GM21825 (cell line): ENCODE results near the gene TBC1D19.

Experiments
- ATAC-seq: cut with Tn5 transposase; IDR thresholded peaks from one replicate; pipeline ENCODE4 v1.9.1; 2021; ENCODE audit warnings: mild to moderate bottlenecking, moderate library complexity; ENCODE audit not compliant: unreplicated experiment

TBC1D19 gene

DNA sequence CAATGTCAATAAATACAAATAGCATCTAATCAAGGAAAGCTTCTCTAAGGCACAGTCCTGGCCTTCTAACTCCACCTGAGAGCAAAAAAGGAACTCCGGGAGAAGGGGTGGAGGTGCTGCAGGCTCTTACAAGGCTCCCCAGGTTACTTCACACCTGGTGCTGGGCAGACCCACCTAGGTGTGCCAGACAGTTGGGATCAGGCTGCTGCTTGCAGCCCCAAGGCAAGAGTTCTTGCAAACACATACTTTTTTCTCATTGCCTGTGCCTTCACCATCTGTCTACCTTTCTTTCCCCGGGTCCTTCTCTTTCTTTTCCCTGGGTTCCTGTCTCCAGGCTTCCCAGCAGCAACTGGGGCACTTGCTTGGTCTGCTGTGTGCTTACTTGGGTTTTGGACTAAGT lies 195.3 kb downstream of the TBC1D19 start:
- ATAC-seq = no peak

DNA sequence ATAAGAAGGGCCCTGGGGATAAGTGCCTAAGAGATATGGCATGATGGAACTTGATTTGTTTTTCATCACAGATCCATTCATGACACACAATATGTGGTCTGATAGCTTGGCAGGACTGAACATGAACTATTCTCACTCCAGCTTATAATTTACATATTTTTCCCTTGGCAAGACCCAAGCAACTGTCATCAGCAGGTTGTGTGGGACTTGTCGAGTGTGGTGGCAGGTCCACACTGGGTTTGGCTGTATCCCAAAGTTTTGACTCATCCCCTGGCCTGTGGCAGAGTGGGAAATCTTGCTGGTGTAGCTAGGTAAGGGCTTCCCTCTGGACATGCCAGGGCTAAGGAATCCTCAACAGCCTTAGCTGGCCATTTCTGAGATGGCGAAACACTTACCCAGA lies 195.8 kb downstream of the TBC1D19 start:
- no peak for ATAC-seq

DNA sequence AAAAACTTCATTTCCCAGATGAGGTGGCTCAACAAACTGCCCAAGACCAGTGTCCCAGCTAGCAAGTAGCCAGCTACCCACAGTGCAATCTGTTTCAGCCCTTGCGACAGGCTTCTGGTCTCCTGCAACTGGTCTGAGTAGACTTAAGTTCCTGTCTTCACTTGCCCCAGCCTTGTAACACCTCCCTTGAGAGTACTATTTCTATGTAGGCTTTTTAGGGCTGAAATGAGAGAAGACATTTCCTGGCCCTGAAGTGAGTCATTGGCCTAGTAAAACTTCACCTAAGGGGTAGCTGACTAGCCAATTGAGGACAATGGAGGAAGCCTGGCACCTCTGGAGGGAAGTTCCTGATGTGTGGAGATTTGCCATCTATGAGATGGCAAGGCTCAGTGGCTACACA lies 196.7 kb downstream of the TBC1D19 start:
- peak; percentile 91 for ATAC-seq

DNA sequence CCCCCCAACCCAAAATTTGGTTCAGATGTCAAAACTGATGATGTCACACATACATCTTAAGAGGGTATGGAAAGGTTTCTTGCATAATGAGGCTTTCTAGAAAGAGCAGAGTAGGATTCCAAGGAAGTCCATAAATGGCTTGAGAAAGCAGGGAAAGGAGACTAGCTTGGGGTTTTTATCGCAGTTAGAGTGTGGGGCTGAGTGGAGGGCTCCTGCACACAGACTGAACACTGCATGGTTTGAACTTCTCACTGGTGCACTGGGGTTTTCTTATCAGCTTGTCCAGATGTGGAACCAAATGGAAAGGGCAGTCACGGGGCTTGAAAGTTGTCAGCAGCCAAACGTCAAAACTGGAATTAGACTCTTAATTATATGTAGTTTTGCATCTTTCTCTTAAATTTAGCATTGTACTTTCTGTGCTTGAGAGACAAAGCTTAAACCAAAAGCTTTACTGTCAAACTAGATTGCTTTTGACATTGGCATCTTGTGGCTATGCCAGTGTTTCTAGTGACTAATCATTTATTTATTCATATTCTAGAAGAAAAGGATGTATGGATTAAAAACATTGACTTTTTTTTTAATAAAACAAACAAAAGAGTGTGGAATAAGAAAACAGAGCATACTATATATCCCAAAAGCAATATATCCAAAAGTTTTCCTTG lies 198.4 kb downstream of the TBC1D19 start:
- ATAC-seq = no peak

DNA sequence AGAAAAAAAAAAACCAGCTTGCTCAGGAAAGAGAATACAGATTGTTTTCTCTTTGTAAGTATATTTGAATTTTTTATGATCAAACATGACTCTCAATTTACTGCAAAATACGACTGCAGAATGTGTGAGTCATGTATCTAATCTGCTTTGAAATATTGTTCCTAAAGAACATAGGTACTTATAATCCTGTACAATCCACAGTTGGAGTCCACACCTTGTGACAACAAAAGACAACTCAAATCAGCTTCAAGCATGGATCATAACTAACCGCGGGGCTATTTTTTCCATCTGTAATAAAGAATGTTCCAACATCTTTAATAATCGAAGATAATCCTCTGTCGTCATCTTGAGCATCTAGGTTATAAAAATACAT lies 198.9 kb downstream of the TBC1D19 start:
- no peak for ATAC-seq

DNA sequence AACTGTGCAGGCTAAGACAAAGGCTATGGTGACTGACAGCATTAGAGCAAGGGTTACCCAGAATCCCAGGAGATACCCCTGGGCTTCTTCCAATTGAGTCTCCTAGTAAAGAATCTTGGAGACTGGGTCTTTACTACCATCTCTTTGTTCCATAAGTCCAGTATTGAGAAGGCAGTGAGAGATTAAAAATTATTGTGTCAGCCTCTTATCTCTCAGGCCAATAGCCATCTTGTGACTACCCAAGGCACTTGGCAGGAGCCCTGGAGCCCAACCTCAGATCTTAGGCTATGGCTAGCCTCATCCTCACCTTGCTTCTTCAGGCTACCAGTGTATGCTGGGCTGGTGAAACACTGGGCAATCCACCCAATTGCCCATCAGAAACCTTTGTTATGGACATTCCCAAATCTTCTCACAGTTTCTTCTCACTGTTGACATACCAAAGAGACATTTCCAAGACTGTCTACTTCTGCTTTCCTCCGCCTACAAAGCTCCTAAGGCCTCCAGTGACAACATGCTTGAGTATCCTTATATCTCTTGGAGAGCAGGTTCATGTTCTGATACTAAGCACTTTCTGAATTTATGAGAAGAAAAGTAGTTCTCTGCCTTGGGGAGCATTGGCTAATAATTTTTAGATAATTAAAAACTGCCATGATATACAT lies 200.5 kb downstream of the TBC1D19 start:
- ATAC-seq = no peak

DNA sequence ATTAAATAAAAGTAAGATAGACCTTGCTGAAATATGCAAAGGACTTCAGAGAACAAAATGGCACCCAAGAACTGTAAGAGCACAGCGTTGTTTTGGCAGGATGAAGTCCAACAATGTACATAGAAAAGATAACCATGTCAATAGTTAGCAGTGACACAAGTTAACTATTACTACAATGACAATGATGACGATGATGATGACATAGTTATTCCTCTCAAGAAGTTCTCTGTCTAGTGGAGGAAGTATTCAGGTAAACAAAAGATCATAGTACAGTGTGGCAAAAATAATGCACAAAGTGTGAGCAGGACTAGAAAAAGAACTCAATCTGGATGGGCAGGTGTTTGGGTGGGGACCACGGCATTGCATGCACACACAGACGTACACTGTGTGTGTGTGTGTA lies 201.4 kb downstream of the TBC1D19 start:
- no peak for ATAC-seq

DNA sequence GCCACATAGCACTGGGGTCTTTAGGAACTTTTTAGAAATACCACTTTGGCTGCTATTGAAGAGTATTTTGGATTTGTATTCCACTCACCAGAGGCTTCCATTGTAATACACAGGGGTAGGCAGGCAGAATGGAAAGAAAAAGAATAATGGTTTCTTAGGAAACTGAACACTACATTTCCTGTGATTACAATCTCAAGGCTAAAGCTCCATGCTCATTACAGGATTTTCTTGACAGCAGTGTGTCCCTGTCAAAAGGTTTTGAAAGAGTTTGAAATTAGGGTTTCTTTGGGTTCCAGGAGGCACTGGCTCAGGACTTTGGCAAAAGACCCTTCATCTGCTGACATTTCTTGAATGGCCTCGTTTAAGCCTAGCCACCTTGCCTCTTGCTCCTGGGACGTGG lies 201.9 kb downstream of the TBC1D19 start:
- no peak for ATAC-seq

DNA sequence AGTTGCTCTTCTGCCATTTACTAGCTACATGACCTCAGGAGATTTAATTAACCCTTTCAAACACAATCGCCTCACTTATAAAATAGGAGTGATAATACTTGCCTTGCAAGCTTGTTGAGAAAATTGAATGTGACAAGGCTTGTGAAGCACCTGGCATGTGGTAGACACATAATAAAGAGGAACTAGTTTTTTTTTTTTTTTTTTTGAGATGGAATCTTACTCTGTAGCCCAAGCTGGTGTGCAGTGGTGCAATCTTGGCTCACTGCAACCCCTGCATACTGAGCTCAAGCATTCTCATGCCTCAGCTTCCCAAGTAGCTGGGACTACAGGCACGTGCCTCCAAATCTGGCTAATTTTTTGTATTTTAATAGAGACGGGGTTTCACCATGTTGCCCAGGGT lies 203.0 kb downstream of the TBC1D19 start:
- ATAC-seq = no peak

DNA sequence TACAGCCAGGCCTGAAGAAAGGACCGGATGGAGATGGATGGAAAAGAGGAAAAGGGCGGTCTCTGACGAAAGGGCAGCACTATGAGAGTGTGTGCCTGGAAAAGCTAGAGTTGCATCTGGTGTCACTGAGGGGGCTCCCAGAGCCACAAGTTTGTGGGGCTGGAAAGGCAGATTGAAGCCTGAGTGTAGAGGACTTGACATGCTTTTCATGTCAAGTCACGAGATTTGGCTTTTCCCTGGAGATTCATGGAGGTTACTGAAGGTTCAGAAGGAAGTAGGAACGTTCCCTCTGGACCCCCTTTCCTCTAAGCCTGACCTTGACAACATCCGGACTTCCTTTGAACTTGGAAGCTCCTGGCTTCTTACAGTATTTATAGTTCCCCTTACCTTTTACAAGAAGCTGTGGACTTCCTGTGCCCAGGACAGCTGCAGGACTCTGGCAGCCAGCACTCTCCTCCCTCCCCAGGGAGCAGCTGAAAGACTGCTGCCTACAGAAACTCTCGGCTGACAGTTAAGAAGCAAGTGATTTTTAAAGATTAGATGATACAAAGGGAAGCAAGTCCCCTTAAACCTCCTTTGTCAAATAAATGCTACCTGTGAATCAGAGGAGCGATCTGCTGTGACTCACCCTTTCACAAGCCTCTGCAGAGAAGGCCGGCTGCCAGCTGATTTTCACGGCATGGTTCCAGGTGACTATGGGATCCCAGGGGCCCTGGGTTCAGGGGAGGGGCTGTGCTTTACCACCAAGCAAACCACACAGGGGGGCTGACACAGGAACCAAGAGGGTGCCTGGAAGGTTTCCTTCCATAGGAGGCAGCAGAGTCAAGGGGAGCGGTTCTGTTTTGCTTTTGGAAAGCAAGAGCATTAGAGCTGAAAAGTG lies 203.8 kb downstream of the TBC1D19 start:
- peak; percentile 49 for ATAC-seq

DNA sequence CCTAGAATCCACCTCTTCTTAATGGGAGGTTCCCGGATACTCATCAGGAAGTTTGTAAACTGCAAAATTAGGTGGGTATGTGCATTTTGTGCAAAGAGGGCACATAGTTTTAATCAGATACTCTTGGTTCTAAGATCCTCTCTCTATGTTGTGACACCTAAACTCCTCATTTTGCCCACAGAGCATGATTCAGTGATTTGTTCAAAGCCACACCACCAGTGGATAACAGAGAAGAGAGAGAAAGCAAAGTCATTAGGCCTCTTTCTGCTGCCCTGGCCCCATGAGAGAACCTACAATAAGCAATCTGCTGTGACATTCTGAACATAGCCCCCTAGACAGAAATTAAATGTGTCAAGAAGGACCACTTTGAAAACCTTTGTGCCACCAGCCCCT lies 204.5 kb downstream of the TBC1D19 start:
- no peak for ATAC-seq

DNA sequence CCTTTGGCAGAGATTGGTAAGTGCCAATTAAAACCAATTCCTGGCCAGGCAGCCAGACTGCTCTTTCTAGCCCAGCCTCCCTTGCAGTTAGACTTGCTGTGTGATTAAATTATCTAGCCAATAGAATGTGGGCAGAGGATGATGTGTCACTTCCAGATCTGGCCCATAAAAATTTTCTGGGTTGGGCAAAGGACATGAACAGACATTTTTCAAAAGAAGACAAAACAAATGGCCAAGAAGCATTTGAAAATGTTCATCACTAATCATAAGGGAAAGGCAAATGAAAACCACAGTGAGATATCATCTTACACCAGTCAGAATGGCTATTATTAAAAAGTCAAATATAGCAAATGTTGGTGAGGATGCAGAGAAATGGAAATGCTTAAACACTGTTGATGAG lies 205.3 kb downstream of the TBC1D19 start:
- no peak for ATAC-seq

DNA sequence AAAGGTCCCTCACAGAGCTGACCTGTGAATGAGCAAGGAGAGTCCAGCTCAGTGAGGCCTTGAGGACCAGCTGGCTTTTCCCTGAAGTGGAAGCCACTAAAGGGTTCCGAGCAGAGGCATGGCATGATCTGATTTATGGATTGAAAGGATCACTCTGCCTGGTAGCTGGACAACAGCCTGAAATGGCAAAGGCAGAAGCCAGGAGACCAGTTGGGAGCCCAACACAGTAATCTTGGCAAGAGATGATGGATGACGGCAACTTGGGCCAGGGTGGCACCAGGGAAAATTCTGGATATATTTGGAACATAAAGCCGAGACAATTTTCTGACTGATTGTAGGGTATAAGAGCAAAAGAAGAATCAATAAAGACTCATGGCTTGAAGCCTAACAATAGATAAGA lies 207.5 kb downstream of the TBC1D19 start:
- ATAC-seq = no peak

DNA sequence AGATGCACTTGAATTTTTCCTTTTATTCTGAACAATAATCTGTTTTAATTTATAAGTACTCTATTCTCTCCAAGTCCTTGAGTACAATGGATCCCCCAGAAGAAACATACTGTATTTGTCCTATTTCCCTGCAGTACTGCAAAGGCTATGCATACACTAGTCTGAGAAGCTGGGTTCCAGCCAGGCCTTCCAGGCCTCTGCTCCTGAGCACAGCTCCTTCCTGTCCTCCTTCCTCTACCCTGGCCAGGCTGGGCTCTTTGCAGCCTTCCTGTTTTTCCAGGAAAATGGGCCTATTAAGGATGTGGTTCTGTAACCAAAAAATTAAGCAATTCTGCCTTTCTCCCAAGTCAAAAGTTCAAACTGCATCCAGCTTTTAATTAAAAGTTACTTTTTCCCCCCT lies 208.8 kb downstream of the TBC1D19 start:
- no peak for ATAC-seq

DNA sequence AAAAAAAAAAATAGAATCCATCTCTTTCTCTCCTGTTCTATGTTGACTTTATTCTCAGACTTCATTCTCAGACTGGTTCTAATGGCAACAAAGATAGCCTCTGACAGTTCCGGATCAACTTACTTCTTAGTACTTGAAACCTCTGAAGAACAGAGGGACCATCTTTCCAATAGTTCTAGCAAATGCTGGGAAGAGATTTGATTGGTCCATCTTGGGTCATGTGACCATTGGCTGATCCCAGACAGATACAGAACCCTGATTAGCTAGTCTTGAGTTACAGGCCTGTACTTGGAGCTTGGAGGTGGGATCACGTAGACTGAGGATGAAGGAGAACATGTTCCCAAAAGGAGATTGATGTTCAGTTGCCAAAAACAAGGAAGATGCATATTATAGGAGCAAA lies 209.9 kb downstream of the TBC1D19 start:
- ATAC-seq = no peak

DNA sequence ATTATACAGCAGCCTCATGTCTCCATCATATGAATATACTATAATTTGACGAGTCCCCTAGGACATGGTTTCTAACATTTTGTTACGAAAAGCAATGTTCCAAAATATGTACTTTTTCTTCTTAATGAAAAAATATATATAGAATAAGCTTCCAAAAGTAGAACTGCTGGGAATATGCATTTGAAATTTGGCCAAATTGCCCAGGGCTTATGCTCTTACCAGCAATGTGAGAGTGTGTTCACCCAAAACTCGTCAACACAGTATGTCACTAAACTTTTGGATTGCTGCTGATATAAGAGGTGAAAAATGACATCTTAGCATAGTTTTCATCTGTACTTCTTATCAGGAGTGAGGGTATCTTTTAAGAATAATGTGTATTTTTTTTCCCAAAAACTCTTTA lies 212.2 kb downstream of the TBC1D19 start:
- ATAC-seq = no peak

DNA sequence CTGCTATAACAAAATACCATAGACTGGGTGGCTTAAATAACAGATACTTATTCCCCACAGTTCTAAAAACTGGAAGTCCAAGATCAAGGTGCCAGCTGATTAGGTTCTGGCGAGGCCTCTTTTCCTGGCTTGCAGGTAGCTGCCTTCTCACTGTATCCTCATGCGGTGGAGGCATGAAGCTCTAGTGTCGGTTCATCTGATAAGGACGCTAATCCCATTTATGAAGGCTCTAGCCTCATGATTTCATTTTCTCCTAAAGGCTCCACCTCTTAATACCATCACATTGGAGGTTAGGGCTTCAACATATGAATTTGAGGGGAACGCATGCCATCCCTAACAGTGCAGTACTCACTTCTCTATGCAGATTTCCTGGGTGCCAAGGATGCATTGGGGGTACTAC lies 218.9 kb downstream of the TBC1D19 start:
- ATAC-seq = no peak

DNA sequence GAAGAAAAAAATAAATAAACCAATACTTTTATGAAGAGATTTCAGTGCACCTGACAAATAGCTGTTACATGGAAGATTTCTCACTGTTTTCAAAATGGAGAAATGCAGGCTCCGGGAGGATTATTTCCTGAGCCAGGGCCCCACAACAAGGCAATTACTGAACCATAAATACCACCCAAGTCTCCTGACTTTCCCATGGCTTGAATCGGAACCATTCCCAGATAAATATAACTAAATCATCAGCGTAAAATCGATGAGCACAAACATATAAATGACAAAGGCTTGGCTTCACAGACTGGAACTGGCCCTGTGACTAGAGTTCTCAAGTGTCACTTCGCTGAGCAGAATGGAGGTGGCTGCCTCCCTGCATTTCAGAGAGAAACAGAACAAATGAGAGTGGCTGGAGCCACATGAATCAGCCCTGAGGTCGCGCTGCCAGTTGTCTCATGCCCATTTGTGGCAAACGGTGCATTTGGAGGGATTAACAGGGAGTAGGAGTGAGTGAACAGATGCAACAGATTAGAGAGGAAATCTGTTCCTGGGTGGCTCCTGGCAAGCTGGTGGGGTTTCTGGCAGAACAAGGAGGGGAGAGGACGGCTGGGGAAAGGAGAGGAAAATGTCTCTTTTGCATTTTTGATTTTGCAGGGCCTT lies 219.5 kb downstream of the TBC1D19 start:
- ATAC-seq = no peak

DNA sequence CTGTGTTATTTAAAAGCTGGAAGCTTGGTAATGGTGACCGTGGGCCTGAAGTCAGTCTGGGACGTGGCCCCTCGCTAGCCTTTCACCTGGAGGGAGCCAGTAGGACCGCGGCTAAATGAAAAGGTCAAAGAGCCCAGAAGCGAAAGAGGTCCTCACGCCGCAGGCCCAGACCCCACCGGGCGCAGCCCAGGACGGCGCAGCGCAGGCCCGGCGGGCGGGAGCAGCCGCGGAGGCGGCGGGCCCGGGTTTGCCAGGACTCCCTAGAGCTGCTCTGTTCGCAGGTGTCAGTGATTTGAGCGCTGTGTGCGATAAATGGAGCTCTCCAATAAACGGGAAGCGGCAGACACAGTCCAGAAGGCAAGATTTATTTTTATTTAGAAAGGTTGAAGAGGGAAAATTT lies 220.6 kb downstream of the TBC1D19 start:
- ATAC-seq = no peak

DNA sequence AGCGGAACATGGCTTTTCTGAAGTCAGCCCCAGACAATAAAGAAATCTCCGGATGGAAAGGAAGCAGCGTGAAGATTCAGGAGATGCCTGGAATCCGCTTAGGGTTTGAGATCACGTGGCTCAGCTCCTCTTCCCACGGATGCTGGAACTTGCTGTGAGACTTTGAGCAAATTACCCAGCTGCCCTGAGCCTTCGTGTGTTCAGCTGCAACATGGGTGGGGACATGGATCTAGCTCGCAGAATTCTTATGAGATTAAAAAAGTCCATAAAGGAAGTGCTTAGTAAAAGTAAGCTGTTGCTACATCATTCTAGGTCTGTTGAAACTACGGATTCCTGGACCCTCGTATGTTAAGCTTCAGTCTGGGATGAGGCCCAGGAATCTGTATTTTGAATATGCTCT lies 221.0 kb downstream of the TBC1D19 start:
- no peak for ATAC-seq
